Measurements from ENCODE around the gene ARHGEF18. TPM values are rescaled to one million over a fixed set of nuclear protein-coding genes. Genes with fewer than 3 reads are reported as not detected.

The ARHGEF18 gene
- total and polyA plus RNA-seq, 7 experiments from 2014 or later: 3.9 to 132 (median 124) TPM

GRCh38 chr19:7331446-7331845 is 17.3 kb upstream of the ARHGEF18 start:
- no peaks in the 10 kb centered on the region for H3K36me3 ChIP-seq (ENCODE audit: control insufficient read depth in 2 of 3, insufficient read depth in 3 of 3, low read length in 3 of 3)
- H3K27ac ChIP-seq (ENCODE audit: low read depth, low read length): no peak overlapping the region
- no peak overlapping the region for H3K4me3 ChIP-seq (ENCODE audit: low read length)
- no peaks in the 10 kb centered on the region for H3K9me3 ChIP-seq (ENCODE audit: control insufficient read depth in 2 of 3, low read length in 3 of 3)
- Mint-ChIP-seq H3K27ac (no peak overlapping the region), H3K4me1 (peaks cover 0 to 4% (median 0%) of the 10 kb centered on the region in 7 donors), H3K27me3 (peaks cover 0 to 3% (median 0%) of the 10 kb centered on the region in 5 donors), H3K4me3 (no peak overlapping the region), H3K9me3 (peaks cover 0 to 4% (median 0%) of the 10 kb centered on the region in 11 donors), H3K36me3 (no peaks in the 10 kb centered on the region)
- H3K4me1 ChIP-seq (ENCODE audit: control insufficient read depth in 2 of 2, insufficient read depth in 2 of 2, low read length in 2 of 2): no peaks in the 10 kb centered on the region
- DNase-seq (no peak), ATAC-seq (no peak)
- ChIA-PET POLR2A (no interaction called here), CTCF (no interaction called here)
- intact Hi-C loops (cut with micrococcal nuclease): no loop called here
- H3K27me3 ChIP-seq (ENCODE audit: control insufficient read depth in 2 of 2, insufficient read depth in 2 of 2, low read length in 2 of 2): no peaks in the 10 kb centered on the region

DNA sequence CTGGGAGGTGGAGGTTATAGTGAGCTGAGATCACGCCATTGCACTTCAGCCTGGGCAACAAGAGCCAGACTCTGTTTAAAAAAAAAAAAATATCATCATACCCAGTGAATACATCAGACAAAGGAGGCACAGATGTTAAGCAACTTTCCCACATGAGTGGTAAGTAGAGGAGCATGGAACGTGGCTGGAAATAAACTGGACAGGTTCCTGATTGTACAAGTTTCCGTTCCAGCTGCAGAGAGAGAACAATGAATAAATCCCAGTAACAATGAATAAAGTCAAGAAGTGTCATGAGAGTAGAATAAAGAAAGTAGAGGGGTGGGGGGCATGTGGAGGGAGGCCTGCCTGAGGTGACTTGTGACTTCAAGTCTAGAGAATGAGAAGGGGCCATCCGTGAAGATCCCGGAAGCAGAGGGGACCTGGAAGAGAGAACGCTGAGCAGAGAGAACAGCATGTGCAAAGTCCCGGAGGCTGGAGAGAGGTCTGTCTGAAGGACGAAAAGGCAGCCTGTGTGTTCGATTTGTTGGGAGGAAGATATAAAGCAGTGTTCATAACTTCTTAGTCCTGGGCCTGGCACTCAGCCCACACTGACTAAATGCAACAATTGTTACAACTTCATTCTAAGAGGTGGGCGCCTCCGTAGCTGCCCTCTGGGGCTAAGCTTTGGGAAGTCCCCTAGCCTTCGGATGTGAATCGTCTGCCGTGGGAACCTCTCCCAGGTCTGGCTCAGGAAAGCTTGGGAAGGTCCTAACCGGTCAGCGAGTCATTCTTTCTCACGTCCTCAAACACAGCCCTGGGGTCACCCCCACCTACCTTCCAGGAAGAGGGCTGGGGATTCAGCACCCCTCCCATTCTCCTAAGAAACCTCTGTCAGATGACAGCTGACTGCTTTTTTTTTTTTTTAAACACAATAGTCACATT is 15.3 kb upstream of the ARHGEF18 start:
- peaks cover 0 to 4% (median 0%) of the 10 kb centered on the region in 11 donors for H3K9me3 Mint-ChIP-seq
- ChIA-PET POLR2A (interaction anchor here (0.6 kb wide), 1 partner anchor 150 kb away, joined by 4 read pairs; no protein-coding TSS in a partner anchor), CTCF (no interaction called here)
- H3K27ac ChIP-seq (ENCODE audit: low read depth, low read length): no peak overlapping the region
- ATAC-seq: no peak
- no peak overlapping the region for H3K4me3 Mint-ChIP-seq
- no peaks in the 10 kb centered on the region for H3K36me3 ChIP-seq (ENCODE audit: control insufficient read depth in 2 of 3, insufficient read depth in 3 of 3, low read length in 3 of 3)
- no peaks in the 10 kb centered on the region for H3K27me3 ChIP-seq (ENCODE audit: control insufficient read depth in 2 of 2, insufficient read depth in 2 of 2, low read length in 2 of 2)
- no peaks in the 10 kb centered on the region for H3K9me3 ChIP-seq (ENCODE audit: control insufficient read depth in 2 of 3, low read length in 3 of 3)
- DNase-seq: no peak
- H3K4me3 ChIP-seq (ENCODE audit: low read length): no peak overlapping the region
- H3K27me3 Mint-ChIP-seq: peaks cover 0 to 8% (median 0%) of the 10 kb centered on the region in 5 donors
- intact Hi-C loops (cut with micrococcal nuclease): no loop called here
- H3K4me1 ChIP-seq (ENCODE audit: control insufficient read depth in 2 of 2, insufficient read depth in 2 of 2, low read length in 2 of 2): peaks cover 11 to 15% of the 10 kb centered on the region in 2 donors
- no peaks in the 10 kb centered on the region for H3K36me3 Mint-ChIP-seq
- peaks cover 14 to 22% (median 16%) of the 10 kb centered on the region in 7 donors for H3K4me1 Mint-ChIP-seq
- no peak overlapping the region for H3K27ac Mint-ChIP-seq

GRCh38 chr19:7336321-7336973 is 12.3 kb upstream of the ARHGEF18 start:
- peaks cover 24 to 36% (median 25%) of the 10 kb centered on the region in 7 donors for H3K4me1 Mint-ChIP-seq
- no peak overlapping the region for H3K4me3 Mint-ChIP-seq
- H3K36me3 Mint-ChIP-seq: no peaks in the 10 kb centered on the region
- no peak for DNase-seq
- Histone ChIP-seq H3K4me3 (ENCODE audit: low read length) (no peak overlapping the region), H3K27me3 (ENCODE audit: control insufficient read depth in 2 of 2, insufficient read depth in 2 of 2, low read length in 2 of 2) (no peaks in the 10 kb centered on the region), H3K4me1 (ENCODE audit: control insufficient read depth in 2 of 2, insufficient read depth in 2 of 2, low read length in 2 of 2) (peaks cover 11 to 23% of the 10 kb centered on the region in 2 donors), H3K27ac (ENCODE audit: low read depth, low read length) (no peak overlapping the region), H3K9me3 (ENCODE audit: control insufficient read depth in 2 of 3, low read length in 3 of 3) (no peaks in the 10 kb centered on the region), H3K36me3 (ENCODE audit: control insufficient read depth in 2 of 3, insufficient read depth in 3 of 3, low read length in 3 of 3) (no peaks in the 10 kb centered on the region)
- ChIA-PET POLR2A (interaction anchor here (1.0 to 1.2 kb wide), 2 partner anchors 12 to 20 kb away, joined by 3 to 4 read pairs; partner anchors contain the start of gene ARHGEF18), CTCF (interaction anchor here (0.7 kb wide), 2 partner anchors 18 to 927 kb away, joined by 3 to 4 read pairs; no protein-coding TSS in a partner anchor)
- H3K27me3 Mint-ChIP-seq: peaks cover 0 to 15% (median 0%) of the 10 kb centered on the region in 5 donors
- no peak for ATAC-seq
- intact Hi-C loops (cut with micrococcal nuclease): no loop called here
- H3K27ac Mint-ChIP-seq: no peak overlapping the region
- peaks cover 0 to 4% (median 0%) of the 10 kb centered on the region in 11 donors for H3K9me3 Mint-ChIP-seq

GRCh38 chr19:7337380-7338194 is 11.2 kb upstream of the ARHGEF18 start:
- DNase-seq (no peak), ATAC-seq (peak; percentile 76)
- Histone ChIP-seq H3K4me1 (ENCODE audit: control insufficient read depth in 2 of 2, insufficient read depth in 2 of 2, low read length in 2 of 2) (peaks cover 16 to 23% of the 10 kb centered on the region in 2 donors), H3K9me3 (ENCODE audit: control insufficient read depth in 2 of 3, low read length in 3 of 3) (no peaks in the 10 kb centered on the region), H3K27ac (ENCODE audit: low read depth, low read length) (no peak overlapping the region), H3K27me3 (ENCODE audit: control insufficient read depth in 2 of 2, insufficient read depth in 2 of 2, low read length in 2 of 2) (no peaks in the 10 kb centered on the region), H3K4me3 (ENCODE audit: low read length) (no peak overlapping the region), H3K36me3 (ENCODE audit: control insufficient read depth in 2 of 3, insufficient read depth in 3 of 3, low read length in 3 of 3) (no peaks in the 10 kb centered on the region)
- Mint-ChIP-seq H3K4me3 (peak overlapping the region in 4 of 10 donors; percentile 8 to 44 (median 36)), H3K9me3 (peaks cover 0 to 4% (median 0%) of the 10 kb centered on the region in 11 donors), H3K36me3 (no peaks in the 10 kb centered on the region), H3K27me3 (peaks cover 0 to 15% (median 0%) of the 10 kb centered on the region in 5 donors), H3K4me1 (peaks cover 24 to 38% (median 32%) of the 10 kb centered on the region in 7 donors), H3K27ac (peak overlapping the region in 2 of 9 donors; percentile 17 to 36)
- intact Hi-C loops (cut with micrococcal nuclease): no loop called here
- ChIA-PET CTCF (interaction anchor here (0.7 kb wide), 1 partner anchor 181 kb away, joined by 4 read pairs; no protein-coding TSS in a partner anchor), POLR2A (no interaction called here)

GRCh38 chr19:7340959-7341837 is 7.5 kb upstream of the ARHGEF18 start:
- intact Hi-C loops (cut with micrococcal nuclease): loop anchor here (1.0 to 10.0 kb wide), 7 partner anchors 8 to 606 kb away; partner anchors contain the start of genes GPR108 (in 1 of the 2) and TRIP10 (in 1 of the 2)
- Histone ChIP-seq H3K36me3 (ENCODE audit: control insufficient read depth in 2 of 3, insufficient read depth in 3 of 3, low read length in 3 of 3) (no peaks in the 10 kb centered on the region), H3K27ac (ENCODE audit: low read depth, low read length) (no peak overlapping the region), H3K27me3 (ENCODE audit: control insufficient read depth in 2 of 2, insufficient read depth in 2 of 2, low read length in 2 of 2) (no peaks in the 10 kb centered on the region), H3K4me3 (ENCODE audit: low read length) (no peak overlapping the region), H3K4me1 (ENCODE audit: control insufficient read depth in 2 of 2, insufficient read depth in 2 of 2, low read length in 2 of 2) (peaks cover 37 to 39% of the 10 kb centered on the region in 2 donors), H3K9me3 (ENCODE audit: control insufficient read depth in 2 of 3, low read length in 3 of 3) (no peaks in the 10 kb centered on the region)
- POLR2A ChIA-PET: interaction anchor here (0.7 to 2.7 kb wide), 6 partner anchors 8 to 193 kb away, joined by 3 to 13 read pairs (median 6); partner anchors contain the start of gene ARHGEF18
- H3K36me3 Mint-ChIP-seq: no peaks in the 10 kb centered on the region
- CTCF ChIA-PET: interaction anchor here (0.6 to 4.0 kb wide), 14 partner anchors 9 to 1085 kb away, joined by 3 to 31 read pairs (median 4); partner anchors contain the start of gene ARHGEF18
- H3K9me3 Mint-ChIP-seq: peaks cover 0 to 3% (median 0%) of the 10 kb centered on the region in 11 donors
- peak overlapping the region; percentile 14 to 95 (median 86) for H3K27ac Mint-ChIP-seq
- peak; percentile 65 to 91 (median 77) for DNase-seq
- peaks cover 0 to 12% (median 0%) of the 10 kb centered on the region in 5 donors for H3K27me3 Mint-ChIP-seq
- H3K4me3 Mint-ChIP-seq: peak overlapping the region in 7 of 10 donors; percentile 11 to 74 (median 39)
- H3K4me1 Mint-ChIP-seq: peaks cover 29 to 64% (median 59%) of the 10 kb centered on the region in 7 donors
- peak; percentile 60 for ATAC-seq
